Renal cortex interstitium (tissue), 11 donors: ENCODE results near the gene JAZF1. TPM values are rescaled to one million over a fixed set of nuclear protein-coding genes. Genes with fewer than 3 reads are reported as not detected.
A peak's percentile ranks its signal among the peaks of the same experiment; 100 is the strongest.

Experiments used
- DNase-seq, 11 donors: peaks; one replicate each; pipeline ENCODE4 v3.0.0-alpha.2; 2013; ENCODE audit warnings: low read depth in 9 of 11, low spot score in 4 of 11; ENCODE audit errors: extremely low read depth in 1 of 11
- polyA plus RNA-seq, 3 donors: library from polyadenylated mRNA; unstranded; fragments of 120-200 nt; gene quantifications; one replicate each; pipeline ENCODE4 v1.2.1, GENCODE V29; 2013; ENCODE audit not compliant: insufficient read length in 3 of 3

Gene JAZF1
- polyA plus RNA-seq, 3 donors = 11.2 to 14.4 (median 13.8) TPM

DNA sequence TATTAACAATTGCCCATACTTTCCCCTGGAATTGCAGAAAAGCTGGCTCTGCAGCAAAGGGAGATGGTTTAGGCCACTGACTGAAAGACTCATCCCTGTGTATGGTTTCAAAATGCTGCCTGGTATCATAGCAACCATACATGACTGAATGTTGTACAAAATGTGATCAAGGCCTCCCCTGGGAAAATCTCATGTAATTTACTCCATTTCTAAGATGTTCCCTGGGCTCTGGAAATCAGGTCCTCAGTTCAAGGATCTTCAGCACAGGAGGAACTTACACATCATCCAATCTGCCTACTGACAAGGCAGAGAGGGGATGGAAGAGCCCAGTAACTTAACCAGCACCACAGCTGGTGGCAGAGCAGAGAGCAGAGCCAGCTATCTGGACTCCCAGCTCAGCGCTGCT lies 111.8 kb downstream of the JAZF1 start:
- no peak for DNase-seq

DNA sequence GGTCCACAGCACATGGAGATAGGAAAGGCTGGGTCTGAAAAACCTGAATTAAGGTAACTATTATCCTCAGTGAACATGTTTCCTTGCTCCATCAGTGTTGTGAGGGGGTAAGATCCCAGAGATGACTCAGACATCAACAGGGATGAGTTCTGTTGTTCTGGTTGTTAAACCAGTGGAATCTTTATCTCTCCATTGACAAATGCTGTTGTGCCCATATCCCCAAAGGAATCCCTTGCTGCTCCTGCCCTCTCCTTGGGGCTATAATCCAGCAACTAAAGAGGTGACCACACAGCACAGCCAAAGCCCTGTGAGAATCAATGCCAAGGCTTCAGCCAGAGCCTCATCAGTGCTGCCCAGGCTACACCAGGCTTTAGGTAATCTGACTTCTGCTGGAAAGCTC lies 113.4 kb downstream of the JAZF1 start:
- DNase-seq = no peak

DNA sequence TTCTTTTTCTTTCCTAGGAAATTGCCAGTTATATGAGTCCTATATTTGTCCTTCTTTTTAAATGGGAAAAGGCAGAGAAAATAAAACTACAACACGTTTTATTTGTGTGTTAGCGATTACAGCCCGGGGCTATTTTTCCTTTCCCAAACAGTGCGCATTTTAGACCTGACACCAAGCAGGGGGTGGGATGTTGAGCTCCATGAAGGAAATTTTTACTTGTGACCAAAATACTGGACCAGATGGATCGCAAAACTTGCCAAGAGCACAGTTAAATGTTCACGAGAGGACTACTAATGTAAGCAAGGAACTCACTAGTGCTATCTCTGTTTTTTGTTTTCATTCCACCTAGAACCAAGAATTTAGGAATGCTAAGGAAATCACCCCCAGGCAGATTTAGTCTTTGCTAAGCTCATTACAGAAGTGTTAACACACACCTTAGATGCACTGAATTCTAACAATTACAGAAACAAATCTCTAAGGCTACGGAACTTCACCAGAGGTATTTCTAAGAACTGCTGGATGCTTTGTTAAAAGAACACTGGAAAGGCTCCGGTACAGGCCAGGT lies 114.8 kb downstream of the JAZF1 start:
- DNase-seq = no peak

DNA sequence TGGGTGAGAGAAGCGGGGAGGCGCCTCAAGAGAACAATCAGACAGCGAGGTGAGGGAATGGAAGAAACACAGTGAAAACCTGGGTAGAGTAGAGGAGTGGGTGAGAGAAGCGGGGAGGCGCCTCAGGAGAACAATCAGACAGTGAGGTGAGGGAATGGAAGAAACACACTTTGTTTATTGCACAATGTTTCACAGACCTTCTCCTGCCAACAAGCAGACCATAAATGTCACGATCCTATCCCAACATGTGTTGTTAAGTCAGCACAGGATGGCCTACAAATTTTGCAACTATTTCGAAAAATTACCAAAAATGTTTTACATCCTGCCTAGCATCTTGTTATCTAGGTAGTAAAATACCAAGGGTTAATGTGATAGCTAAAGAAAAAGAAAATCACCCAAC lies 115.3 kb downstream of the JAZF1 start:
- DNase-seq = no peak

DNA sequence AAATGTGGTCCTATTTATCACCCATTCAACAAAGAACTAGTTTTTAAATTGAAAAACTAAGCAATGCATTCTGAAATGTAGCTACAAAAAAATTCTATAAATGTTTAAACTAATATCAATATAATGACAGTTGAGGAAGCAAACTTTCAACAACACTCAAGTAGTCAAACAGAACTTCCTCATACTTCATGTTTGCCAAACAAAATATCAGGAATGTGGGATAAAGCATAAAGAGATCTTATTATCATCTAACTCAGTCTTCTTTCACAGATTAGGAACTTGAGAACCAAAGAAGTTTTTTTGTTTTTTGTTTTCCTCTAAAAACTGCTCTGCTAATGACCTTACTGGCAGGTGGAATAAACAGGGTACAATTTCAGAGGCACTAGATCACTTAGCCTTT lies 116.2 kb downstream of the JAZF1 start:
- DNase-seq = no peak

DNA sequence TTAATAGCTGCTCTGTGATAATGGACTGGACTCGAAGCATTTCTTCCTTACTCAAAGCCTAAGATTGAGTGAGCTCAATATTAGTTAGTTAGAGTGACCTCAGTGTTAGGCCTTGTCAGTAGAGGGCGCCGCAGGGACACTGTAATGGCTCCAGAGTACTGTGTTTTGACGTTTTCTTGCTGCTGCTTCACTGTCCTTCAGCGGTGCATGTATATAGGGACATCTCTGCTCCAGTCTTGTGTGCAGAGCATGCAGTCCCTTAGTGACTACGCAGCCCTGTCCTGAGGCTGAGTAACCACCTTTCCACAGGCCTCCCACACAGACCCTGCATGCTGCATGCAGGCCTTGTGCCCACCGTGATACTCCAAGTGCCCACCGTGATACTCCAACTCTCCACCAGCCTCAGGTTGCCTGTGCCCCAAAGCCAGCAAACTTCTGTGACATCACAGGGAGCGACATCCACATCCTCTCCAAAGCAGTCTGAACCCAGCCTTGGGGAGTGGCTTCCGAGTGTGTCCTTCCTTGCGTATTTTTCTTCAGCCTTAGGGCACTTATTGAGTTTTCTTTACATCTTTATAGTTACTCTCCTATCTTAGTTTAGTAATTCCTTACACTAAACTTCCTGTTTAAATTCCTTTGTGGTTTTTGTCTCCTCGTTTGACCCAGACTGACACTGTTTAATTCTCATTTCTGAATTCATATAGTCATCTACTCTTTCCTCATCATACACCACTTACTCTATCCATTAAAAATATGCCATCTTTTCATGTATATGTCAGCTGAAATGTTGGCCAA lies 118.2 kb downstream of the JAZF1 start:
- peak in 8 of 11 donors; percentile 46 to 69 (median 55) for DNase-seq

DNA sequence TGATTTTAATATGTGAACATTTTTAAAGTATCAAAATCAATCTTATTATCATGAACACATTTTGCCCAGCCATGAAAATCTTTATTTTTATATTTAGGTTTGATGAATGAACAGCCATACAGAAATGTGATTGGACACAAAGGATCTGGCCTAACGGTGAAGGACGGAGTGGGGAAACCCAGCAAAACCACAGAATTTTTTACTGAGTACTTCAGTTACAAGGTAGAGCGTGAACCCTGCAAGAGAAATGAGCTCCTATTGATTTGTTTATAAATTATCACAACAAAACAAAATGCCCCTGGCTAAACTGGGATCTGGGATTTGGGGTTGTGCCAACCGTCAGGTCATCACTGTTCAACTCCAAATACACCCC lies 118.8 kb downstream of the JAZF1 start:
- no peak for DNase-seq

DNA sequence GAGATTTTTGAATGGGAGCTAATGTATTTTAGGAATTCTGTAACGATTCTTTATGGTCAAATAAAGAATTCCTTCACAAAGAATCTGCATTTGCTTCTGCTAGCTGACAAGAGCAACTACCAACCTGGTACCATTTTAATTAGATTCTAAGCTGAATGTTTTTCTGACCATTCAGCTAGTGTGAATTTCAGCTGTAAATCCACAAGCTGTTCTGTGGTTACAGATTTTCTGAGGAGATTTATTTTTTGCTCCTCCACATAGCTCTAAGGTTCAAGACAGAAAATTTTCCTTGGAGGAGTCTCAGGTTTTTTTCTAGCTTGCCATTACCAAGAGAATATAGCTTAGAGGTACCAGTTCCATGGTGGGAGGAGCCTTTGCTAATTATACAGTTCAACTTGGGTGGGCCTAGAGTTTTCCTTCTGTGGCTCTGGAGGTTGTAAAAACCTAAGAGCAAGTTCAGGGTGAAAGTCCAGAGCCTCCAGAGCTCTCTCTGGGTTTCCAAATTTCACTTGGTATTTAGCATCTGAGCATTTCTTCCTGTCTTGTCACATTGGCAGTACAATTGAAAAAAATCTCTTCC lies 120.1 kb downstream of the JAZF1 start:
- no peak for DNase-seq

DNA sequence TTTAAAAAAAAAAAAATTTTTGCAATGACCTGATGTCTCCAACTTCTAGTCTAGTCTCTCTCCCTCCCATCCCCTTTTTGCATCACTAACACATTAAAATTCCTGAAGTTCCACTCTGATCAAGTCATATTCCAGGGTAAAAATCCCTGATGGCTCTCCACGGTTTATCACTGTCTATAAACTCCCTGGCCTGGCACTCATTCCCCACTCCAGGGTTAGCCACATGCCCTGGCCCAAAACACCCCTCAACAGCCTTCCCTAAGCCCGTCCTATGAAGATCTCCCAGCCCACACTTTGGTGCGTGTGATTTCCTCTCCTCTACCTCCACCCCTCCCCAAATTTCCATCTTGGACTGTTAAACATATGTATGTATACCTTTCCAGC lies 125.4 kb downstream of the JAZF1 start:
- no peak for DNase-seq

DNA sequence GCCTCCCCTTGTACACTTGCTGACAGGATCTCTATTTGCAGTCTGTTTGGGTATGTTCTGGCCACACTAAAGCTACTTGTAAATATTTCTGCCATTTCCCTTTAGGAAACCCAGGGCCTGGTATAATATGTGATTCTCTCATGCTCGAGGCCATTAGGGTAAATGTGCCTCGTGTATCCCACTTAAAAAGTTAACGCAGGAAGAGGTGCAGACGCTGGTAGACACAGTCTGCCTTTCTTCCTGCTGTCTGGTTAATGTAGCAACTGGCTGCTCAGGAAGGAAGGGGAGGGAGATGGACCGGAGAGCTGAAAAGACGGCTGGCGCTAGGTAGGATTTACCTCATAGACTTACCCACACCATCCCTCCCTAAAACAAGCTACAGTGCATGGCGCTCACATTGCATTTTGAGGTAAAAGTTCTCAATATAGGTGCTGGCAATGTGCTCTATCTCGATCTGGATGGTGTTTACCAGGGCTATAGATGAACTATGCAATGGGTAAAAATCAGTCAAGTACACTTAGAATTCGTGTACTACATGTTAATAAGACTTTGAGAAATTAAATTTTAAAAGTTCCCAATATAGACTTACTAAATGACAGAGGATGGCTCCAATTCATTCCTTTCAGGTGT lies 125.9 kb downstream of the JAZF1 start:
- no peak for DNase-seq

DNA sequence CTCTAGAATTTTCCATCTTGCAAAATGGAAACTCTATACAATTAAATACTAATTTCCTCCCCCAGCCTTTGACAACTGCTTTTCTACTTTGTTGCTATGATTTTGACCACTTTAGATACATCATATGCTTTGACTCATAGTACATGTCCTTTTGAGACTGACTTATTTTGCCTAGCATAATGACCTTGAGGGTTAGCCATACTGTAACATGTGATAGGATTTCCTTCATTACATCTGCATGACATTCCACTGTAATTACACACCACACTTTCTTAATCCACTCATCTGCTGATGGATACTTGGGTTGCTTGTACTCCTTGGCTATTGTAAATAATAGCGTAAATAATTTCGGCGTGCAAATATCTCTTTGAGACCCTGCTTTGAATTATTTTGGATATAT lies 127.7 kb downstream of the JAZF1 start:
- no peak for DNase-seq

DNA sequence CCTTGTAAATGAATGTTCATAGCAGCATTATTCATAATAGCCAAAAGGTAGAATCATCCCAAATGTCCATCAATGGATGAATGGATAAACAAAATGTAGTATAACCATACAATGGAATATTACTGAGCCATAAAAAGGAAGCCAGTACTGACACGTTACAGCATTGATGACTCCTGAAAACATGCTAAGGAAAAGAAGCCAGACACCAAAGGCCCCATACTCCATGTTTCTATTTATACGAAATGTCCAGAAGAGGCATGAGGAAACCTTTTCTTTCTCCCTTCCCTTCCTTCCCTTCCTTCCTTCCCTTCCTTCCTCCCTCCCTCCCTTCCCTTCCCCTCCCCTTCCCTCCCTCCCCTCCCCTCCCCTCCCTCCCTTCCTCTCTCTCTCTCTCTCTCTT lies 131.9 kb downstream of the JAZF1 start:
- no peak for DNase-seq

DNA sequence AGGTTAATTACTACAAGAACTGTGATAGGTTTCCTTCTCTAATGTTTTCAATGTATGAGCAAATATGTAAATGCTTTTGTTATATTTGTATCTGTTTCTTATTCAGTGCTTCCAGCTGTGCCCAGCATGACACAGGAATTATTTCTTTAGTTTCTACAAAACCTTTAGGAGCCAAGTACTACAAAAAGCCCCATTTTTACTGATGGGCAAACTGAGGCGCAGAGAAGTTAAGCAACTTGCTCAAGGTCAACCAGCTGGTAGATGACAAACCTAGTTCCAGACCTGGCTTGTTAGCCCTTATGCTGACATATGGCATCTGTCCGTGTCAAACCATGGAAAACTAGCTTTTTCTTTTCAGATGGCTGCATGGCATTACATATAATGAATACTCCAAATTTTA lies 134.6 kb downstream of the JAZF1 start:
- DNase-seq = no peak

DNA sequence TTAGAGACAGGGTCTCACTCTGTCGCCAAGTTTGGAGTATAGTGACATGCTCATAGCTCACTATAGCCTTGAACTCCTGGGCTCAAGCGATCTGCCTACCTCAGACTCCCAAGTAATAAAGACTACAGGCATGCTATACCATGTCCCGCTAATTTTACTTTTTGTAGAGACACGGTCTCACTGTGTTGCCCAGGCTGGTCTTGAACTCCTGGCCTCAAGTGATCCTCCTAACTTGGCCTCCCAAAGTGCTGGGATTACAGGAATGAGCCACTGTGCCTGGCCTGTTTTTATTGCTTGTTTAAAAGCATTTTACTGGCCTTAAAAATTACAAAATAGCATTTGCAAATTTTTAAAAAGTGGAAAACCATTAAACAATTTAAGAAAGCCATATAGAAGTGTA lies 135.0 kb downstream of the JAZF1 start:
- DNase-seq = no peak

DNA sequence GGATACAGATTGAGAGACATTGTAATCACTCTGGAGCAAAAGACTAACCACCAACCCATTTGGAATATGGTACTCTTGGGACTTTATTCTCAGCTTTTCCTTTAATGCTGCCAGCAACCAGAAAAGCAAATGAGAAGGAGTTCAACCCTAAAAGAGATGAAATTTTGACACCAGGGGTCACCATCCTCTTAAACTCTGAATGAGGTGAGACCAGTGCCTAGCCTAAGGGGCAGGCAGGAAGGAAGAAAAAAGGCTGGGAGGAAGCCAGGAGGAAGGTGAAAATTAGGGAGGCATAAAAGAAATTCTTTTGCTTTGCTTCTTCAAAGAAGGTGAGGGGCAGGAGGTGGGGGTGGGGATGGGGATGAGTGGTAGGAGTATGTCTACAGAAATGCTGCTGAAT lies 135.8 kb downstream of the JAZF1 start:
- no peak for DNase-seq

DNA sequence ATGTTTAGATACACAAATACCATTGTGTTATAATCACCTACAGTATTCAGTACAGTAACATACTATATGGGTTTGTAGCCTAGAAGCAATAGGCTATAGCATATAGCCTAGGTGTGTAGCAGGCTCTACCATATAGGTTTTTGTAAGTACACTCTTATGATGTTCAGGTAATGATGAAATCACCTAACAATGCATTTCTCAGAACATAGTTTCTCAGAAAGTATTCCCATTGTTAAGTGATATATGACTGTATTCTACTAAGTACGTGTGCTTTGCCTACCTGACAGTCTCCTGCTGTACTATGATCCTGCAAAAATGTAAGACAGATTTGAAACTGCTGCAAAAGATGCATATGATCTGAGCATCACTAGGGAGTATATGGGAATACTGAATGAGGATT lies 137.9 kb downstream of the JAZF1 start:
- no peak for DNase-seq

DNA sequence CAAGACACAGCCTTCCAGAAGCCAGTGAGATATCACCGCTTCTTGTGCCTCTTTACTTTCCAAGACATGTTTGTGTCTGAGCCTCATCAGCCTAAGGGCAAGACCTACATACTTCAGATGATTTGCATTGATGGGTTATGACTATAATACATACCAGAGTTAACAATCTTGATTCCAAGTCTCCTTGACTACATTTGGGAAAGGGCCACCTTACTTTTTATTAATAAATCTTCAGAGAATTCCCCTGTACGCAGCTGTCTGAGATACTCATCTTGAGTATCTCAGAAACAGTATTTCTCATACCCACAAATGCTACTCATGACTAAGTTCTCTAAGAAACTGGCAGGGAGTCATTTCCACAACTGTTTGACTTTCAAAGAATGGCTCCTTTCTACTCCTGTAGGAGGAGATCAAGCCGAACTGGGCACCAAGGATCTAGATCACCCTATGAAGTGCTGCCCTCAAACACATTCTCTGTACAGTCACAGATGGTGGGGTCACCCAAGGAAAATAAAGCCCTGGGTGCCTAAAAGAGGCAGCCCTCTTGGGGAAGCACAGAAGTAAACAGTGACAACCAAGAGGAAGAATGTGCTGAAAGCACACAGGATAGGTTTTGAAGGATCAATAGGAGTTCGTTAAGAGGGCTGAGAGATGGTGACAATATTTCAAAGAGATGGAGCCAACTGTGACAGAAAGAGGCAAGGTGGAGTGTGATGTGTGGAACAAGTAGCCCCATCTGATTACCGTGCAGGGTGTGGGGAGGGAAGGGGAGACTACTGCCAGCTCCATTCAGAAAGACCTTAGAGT lies 138.9 kb downstream of the JAZF1 start:
- DNase-seq = no peak

DNA sequence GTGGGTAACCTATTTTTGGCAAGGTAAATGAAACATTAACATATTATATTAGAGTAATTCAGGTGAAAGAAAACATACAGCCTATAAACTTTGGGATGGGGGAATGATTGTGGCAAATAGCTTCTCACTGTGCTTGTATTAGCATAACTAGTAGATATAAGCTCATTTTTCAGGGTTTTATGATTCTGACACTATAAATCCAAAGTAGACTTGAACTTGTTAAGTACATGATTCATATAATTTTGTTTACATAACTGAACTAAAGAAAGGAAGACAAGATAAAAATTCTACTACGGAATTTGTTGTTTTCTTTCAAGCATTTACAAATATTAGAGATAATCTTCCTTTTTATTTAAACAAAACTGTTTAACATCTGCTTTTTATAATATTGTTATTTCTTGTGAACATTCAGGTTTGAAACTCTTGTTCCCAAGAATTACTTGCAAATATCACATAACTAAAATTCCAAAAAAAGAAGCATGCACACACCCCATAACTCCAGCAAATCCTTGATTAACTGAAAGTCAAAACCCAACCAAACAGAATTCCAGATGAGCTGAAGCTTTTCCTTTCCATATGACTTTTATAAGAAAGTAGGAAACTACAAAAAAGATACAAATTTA lies 142.3 kb downstream of the JAZF1 start:
- no peak for DNase-seq
